WERI-Rb-1 (cell line): ENCODE measurements around the gene WNT11.
"Not testable (repeated sequence)": the region's sequence is repeated elsewhere in the genome, so short reads cannot be mapped to it uniquely, and the experiment has no call there.

Experiments
- DNase-seq: peaks from one replicate; pipeline ENCODE4 v3.0.0-alpha.2; 2020
- H3K27ac ChIP-seq: fragments of 250-450 bp; sonication (Bioruptor Pico); 2 replicates; pipeline ENCODE4 v1.5.1; 2020; ENCODE audit warnings: mild to moderate bottlenecking, moderate library complexity
- H3K27me3 ChIP-seq: fragments of 250-450 bp; sonication (Bioruptor Pico); 2 replicates; pipeline ENCODE4 v1.5.1; 2021; ENCODE audit warnings: mild to moderate bottlenecking, low read depth, moderate library complexity; ENCODE audit not compliant: insufficient read depth, severe bottlenecking
- H3K36me3 ChIP-seq: fragments of 250-450 bp; sonication (Bioruptor Pico); 2 replicates; pipeline ENCODE4 v1.5.1; 2020; ENCODE audit warnings: mild to moderate bottlenecking, moderate library complexity
- H3K4me3 ChIP-seq: 2 replicates; pipeline ENCODE4 v1.5.1; 2011; ENCODE audit warnings: low read depth, mild to moderate bottlenecking, control low read depth, low read length
- H3K9me3 ChIP-seq: fragments of 250-450 bp; sonication (Bioruptor Pico); 2 replicates; pipeline ENCODE4 v1.5.1; 2021; ENCODE audit warnings: mild to moderate bottlenecking, moderate library complexity; ENCODE audit not compliant: severe bottlenecking
- CTCF ChIP-seq: IDR thresholded peaks from 2 replicates; pipeline ENCODE4 v1.5.1; 2011; ENCODE audit warnings: low read depth, mild to moderate bottlenecking, control low read depth, inconsistent platforms, low read length

The WNT11 gene

GRCh38 chr11:76201672-76202412 lies 4.5 kb downstream of the WNT11 start:
- no peaks in the 10 kb centered on the region for H3K36me3 ChIP-seq
- TF ChIP-seq CTCF: no peak
- no peak for DNase-seq
- no peak overlapping the region for H3K4me3 ChIP-seq
- peaks cover 9% of the 10 kb centered on the region for H3K27me3 ChIP-seq
- H3K27ac ChIP-seq: no peak overlapping the region
- H3K9me3 ChIP-seq: no peaks in the 10 kb centered on the region

GRCh38 chr11:76201056-76201455 lies 5.2 kb downstream of the WNT11 start:
- no peaks in the 10 kb centered on the region for H3K9me3 ChIP-seq
- H3K36me3 ChIP-seq: no peaks in the 10 kb centered on the region
- TF ChIP-seq CTCF: no peak
- H3K4me3 ChIP-seq: no peak overlapping the region
- peak; percentile 49 for DNase-seq
- 0 out of 2 replicates have a peak overlapping the region, but pooled peaks have one; percentile 24 for H3K27ac ChIP-seq
- peaks cover 5% of the 10 kb centered on the region for H3K27me3 ChIP-seq

GRCh38 chr11:76200006-76200940 lies 6.0 kb downstream of the WNT11 start:
- TF ChIP-seq CTCF: no peak
- Histone ChIP-seq H3K9me3 (no peaks in the 10 kb centered on the region), H3K27me3 (no peaks in the 10 kb centered on the region), H3K4me3 (no peak overlapping the region), H3K27ac (no peak overlapping the region), H3K36me3 (no peaks in the 10 kb centered on the region)
- DNase-seq: no peak

- not testable (repeated sequence) for H3K9me3 ChIP-seq, DNase-seq, H3K36me3 ChIP-seq, H3K27me3 ChIP-seq, H3K27ac ChIP-seq, H3K4me3 ChIP-seq
These were observed 7.6 kb downstream of the WNT11 start for GRCh38 chr11:76198691-76199090.

GRCh38 chr11:76197941-76198640 lies 8.2 kb downstream of the WNT11 start:
- no peak overlapping the region for H3K4me3 ChIP-seq
- no peaks in the 10 kb centered on the region for H3K9me3 ChIP-seq
- no peak overlapping the region for H3K27ac ChIP-seq
- DNase-seq: no peak
- no peak for TF ChIP-seq CTCF
- no peaks in the 10 kb centered on the region for H3K36me3 ChIP-seq
- no peaks in the 10 kb centered on the region for H3K27me3 ChIP-seq

GRCh38 chr11:76197332-76197731 lies 9.0 kb downstream of the WNT11 start:
- H3K27ac ChIP-seq: no peak overlapping the region
- H3K9me3 ChIP-seq: no peaks in the 10 kb centered on the region
- DNase-seq: no peak
- no peaks in the 10 kb centered on the region for H3K36me3 ChIP-seq
- H3K27me3 ChIP-seq: no peaks in the 10 kb centered on the region
- no peak for TF ChIP-seq CTCF
- no peak overlapping the region for H3K4me3 ChIP-seq
